GM21515 (cell line): ENCODE measurements around the gene FHIP1A.

Source experiments
- ATAC-seq: cut with Tn5 transposase; IDR thresholded peaks from one replicate; pipeline ENCODE4 v1.9.1; 2021; ENCODE audit not compliant: unreplicated experiment

The FHIP1A gene

DNA sequence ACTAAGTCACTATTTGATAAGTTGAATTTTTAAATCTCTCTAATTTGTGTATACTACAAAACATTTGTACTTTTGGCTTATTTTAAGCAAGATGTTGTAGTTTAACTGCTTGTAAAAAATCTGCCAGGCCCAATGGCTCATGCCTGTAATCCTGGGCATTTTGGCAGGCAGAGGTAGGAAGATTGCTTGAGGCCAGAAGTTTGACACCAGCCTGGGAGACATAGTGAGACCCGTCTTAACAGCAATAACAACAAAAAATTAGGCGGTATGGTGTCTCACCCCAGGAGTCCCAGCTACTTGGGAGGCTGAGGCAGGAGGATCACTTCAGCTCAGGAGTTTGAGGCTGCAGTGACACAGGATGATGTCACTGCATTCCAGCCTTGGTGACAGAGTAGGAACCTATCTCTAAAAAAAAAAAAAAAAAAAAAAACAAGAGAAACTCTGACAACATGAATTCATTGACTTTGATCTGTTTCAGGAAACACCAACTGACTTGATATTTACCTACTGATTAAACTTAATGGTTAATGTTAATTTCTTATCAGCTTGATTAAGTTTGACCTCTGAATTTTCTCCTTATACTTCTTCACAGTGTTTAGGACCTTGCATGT lies 8.9 kb downstream of the FHIP1A start:
- no peak for ATAC-seq

DNA sequence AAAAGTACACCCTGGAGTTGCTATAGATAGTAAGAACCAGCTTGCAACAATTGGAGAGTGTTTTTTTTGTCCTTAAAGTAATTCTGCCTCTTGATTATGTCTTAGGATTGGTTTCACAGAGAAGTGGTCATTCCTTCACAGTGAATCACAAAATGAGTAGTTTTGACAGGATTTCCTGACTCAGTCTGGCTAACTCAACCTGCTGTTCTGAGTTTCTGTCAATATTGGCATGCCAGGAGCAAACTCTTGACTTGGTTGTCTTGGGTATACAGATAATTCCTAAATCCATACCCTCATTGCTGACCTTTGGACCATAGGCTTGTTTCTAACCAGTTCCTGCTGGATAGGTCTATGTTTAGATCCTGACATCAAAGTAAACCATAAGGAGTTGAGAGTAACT lies 9.4 kb downstream of the FHIP1A start:
- ATAC-seq: no peak

DNA sequence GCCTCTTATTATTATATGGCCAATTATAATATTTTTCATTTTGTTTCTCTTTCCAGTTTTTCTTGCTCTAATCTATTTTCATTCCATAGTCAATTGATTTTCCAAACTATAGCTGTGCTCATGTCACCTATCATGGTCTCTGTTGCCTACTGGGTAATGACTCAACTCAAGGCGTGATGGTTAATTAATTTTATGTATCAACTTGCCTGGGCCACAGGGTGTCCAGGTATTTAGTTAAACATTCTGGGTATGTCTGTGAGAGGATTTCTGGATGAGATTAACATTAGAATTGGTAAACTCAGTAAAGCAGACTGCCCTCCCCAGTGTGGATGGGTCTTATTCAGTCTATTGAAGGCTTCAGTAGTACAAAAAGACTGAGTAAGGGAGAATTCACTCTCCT lies 9.9 kb downstream of the FHIP1A start:
- ATAC-seq: no peak

DNA sequence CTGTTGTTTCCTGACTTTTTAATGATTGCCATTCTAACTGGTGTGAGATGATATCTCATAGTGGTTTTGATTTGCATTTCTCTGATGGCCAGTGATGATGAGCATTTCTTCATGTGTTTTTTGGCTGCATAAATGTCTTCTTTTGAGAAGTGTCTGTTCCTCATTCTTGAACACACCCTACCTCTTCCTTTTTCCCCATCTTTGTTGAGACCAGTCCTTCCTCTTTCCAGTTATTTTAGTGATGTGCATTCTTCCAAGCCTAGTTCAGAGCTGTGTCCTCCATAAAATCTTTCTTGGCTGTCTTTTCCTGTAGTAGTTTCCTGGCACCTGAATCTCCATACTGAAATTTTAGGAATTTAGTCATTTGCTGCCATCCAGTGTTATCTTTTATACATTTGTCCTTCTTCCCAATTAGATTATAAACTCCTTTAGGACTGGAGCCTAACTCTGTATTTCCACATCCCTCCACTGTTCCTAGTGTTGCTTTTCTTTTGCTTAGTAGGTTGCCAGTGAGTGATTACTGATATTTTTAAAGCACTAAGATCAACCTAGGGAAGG lies 11.4 kb downstream of the FHIP1A start:
- no peak for ATAC-seq

DNA sequence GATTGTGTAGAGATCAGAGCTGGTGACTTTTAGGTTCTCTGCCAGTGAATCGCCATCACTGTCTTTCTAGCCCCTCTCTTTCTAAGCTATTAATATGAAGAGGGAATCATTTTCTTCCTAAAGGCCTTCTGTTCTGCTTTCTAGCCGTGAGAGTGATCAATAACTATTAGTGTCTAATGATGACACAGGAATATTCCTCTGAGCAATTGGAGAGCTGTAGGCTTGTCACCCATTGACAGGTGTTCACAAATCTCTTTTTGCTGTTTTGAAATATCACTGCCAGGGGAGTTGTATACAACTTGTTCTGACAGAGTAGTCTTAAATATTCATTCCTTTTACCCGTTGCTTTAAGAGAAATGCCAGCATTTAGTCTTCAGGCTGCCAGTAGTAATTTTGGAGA lies 13.9 kb downstream of the FHIP1A start:
- no peak for ATAC-seq

DNA sequence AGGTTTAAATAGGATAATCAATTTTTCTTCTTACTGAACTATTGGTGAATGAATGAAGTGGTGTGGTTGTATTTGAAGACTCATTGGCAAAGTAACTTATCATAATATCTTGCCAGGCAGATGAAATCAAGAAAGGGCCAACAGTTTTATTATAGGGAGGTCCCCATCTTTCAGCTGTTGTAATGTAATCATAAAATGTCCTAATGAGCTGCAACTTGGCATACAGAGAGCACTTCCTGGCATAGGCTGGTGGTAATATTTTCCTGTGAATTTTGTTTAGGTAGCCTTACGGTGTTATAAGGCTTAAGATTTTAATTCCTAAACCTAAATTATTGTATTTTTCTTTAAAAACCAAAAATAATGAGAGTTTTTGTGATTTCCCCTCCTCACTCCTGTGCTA lies 17.5 kb downstream of the FHIP1A start:
- ATAC-seq: no peak

DNA sequence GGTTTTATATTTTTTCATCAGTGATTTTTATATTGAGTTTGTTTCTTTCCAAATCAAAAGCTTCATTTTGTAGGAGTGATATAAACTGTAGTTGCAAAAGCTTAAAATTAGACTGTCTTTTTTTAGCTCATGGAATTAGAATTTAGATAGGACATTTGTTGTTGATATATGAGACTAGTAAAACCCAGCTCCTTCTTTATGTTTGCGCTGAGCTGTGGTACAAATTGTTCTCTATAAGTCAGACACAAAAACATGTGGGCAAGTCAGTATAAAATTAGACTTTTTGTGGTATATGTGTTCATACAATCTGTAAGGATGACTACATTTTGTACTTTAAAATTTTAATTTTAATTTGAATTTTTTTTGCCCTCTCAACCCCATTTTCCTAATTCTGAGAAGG lies 18.3 kb downstream of the FHIP1A start:
- no peak for ATAC-seq

DNA sequence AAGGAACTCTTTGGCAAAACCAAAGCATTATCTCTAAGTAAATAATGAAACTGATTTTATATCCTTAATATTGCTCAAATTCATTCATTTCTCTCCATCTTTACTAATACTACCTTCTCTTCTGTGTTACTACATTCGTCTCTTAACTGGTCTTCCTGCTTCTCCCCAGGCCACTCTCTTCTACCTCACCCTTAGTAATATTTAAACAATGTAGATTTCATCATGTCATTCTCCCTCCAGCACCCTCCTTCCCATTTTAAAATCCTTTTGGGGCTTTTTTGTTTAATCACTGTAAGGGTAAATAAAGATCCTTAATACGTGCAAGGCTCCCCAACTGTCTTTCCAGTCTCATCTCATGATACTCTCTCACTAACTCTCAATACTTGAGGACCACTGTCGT lies 19.4 kb downstream of the FHIP1A start:
- no peak for ATAC-seq

DNA sequence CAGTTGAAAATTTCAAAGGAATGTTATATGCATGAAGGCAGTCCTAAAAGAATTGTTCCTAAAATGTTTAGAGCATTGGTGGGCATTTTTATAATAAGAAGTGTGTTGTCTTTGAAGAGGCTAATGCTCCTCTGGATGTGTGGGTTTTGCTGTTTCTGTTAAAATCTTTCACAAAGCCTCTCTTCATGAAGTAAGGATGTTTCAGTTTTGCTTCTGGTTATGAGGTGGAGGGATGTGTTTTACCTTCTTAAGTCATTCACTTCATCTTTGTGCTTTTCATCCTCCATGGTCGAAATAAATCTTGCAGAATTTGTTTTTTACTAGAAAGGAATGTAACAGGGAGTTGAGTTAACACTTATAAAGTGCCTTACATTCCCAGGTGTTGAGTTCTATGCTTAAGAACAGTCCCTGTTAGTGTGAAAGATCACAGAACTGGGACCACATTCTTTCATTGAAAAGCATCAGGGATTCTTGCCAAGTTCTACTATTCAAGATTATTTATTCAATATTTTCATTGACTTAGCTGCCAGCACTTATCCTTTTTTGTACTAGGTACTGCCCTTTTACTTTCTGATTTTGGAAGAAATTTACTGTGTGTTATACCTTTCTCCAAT lies 21.1 kb downstream of the FHIP1A start:
- peak; percentile 69 for ATAC-seq

DNA sequence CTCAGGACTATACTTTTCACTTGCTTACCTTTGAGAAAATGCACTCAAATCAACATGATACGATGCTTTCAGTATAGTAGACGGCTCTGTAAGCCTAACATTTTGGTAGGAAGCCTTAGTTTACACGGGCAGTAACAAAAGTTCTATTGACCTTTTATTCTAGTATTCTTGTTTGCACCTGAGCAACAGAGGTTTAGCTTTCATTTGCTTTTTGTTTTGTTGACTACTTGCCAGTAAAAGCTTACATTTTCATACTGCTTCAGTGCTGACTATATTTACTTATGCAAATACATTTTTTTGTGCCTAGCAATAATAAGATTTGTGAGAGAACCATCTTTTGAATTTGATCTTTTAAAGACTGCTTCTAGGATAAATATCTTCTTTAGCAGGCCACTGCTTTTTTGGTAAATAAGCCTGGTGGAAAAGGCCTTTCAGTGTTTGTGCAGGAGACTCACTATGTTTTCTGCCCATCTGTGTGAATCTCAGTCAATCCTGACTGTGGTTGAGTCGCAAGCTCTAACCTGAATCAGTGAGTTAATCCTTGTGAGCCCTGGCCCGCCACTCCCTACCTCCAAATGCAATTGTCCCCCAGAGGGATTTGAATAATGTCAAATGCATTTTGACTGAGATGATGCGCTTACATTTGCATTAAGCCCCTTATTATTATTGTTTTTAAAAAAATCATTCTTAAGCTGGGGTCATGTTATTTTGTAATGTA lies 21.9 kb downstream of the FHIP1A start:
- no peak for ATAC-seq

DNA sequence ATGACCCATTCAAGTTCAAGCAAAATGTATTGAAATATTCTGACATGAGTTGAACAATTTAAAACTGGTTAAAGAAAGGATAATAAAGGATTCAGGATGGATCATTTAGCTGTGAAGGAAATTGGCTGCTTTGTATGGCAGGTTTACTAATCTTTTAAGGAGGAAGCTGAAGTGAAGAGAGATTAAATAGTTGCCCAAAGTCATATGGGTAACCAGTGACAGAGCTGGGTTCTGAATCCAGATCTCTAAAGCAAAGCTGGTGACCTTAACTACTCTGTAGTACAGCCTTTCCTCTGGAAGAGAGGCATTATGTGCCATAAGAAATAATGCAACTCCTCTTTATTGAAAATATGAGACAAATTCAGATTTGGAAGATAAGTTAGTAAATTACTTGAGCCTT lies 22.8 kb downstream of the FHIP1A start:
- ATAC-seq: no peak

DNA sequence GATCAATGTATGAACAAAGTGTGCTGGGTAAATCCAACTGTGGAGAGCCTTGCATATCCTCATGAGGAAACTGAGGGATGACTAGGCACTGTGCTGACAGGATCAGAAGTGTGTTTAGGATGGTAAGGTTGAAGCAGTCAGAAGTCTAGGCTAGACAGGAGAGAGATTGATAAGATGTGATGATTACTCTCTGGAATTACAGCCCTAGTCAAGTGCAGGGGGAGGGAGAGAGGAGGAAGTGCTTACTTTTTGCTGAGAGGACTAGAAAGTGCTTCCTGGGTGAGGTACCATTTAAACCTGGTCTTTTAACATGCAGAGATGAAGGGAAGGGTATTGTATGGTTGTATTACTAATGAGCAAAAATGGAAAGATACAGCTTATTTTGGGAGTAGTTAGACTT lies 23.7 kb downstream of the FHIP1A start:
- ATAC-seq: no peak

DNA sequence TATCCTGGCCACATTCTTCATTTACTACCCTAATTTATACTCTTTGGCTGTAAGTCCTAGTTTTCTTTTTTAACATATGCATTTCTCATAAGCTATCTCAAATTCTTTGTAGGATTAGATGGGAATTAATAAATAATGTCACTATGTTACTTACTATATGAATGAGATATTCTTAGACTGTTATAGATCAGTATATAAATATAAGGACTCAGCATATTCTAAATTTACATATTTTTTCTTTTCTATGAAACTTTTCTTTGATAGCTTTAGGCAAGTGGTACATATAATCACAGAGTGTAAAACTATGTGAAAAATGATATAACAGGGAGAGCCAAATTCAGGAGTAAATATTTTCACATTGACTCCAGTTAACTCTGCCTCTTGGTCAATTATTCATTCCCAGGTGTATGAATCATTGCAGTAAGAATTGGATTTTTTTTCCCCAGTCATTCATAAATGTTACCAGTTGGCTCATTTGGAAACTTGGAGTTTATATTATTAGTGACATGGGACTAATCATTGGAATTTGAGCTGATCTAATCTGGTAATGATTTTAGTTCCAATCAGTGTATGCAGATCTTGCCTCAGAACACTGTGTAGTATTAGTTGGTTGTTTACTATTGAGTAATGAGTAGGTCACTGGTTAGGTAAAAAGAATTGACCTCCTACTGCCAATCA lies 25.3 kb downstream of the FHIP1A start:
- no peak for ATAC-seq

DNA sequence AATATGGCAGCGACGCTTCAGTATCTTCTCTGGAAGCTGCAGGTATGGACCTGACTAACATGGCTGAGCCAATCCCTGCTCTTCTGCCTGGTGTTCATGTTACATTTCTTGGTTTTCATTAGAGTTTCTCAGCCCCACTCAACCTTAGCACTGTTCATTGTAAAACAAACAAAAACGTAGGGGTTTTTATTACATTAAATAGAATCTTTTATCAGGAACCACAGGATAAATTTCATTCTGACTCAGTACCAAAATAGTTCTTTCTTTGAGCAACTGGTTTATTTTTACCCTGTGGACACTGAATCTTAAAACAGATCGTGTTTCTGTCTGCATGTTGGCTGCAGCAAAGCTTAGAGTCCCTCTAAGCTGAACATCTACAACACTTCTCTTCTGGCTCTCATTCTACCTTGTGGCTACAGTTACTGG lies 27.1 kb downstream of the FHIP1A start:
- no peak for ATAC-seq

DNA sequence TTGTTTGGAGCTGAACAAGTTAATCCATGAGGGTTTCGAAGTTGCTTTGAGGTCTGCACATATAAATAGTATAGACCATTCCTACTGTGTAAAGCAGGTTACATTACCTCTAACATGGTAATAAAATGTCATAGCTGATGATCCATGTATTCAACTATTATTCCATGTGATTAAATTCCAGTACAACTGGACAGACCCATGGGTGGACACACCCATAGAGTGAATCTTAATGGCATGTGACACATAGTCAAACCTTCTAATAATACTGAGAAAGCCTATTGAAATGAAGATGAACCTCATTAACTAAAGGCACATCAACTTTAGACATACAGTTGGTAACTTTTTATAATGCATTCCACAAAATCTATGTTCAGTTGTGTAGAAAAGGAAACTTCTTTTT lies 28.5 kb downstream of the FHIP1A start:
- no peak for ATAC-seq

DNA sequence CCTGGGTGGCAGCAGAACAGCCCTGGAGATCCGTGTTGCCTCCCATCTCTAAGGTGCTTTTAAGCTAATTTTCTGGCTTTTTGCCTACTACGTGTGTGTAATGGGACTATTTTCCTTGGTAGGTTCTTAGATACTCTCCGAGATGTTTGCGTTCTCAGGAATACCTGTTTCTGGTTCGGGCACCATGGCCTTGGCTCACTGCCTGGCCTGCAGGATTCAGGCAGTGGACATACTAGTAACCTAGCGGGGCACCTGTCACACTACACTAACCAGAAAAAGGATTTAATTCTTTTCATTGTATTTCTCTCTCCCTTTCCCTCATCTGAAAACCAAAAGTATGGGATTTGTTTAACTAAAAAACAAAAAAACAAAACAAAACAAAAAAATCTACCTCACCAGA lies 29.2 kb downstream of the FHIP1A start:
- no peak for ATAC-seq

DNA sequence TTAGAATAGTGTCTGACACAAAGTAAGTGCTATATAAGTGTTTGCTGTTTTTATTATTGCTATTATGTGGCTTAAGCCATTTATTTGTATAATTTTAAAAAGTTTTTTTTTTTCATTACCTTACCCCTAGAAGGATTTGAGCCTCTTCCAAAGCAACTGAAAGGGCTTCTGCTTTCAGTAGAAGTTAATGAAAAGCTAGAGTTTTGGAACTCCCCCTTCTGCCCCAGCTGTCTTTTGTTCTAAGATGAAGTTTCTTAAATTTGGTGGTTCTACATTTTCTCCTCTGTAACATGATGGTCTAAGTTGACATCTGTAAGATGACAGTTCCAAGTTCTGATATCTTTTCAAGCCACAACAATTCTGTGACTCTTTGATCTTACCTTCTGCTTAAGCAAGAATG lies 30.3 kb downstream of the FHIP1A start:
- ATAC-seq: no peak

DNA sequence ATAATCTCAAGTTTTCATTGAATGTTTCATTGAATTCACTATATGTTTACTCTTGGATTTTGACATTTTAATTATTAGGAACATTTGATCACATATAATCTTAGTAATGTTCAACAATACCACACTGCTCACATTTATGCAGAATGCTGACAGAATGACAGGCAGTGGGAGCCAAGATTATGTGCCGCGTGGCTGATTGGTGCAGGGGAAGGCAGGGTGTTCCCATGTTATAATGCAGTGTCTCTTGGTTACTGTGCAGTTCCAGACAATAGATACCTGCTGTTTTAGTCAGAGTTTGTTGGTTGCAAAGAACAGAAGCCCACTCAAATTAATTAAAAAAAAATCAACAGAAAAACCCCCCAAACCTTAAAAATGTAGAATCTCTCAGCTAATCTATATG lies 33.0 kb downstream of the FHIP1A start:
- ATAC-seq: no peak

DNA sequence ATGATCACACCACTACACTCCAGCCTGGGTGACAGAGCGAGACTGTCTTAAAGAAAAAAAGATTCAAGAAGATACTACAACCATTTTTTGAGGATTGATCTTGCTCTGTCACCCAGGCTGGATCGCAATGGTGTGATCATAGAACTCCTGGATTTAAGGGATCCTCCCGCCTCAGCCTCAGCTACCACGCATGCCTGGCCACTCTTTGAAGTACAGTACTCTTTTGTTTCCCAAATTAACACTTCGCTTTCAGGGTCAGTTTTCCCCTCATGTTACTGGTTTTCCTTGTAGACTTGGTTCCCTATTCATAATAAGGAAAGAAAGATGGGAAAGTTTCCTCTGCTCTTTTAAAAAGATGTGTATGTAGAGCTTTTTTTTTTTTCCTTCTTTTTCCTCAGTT lies 34.3 kb downstream of the FHIP1A start:
- no peak for ATAC-seq

DNA sequence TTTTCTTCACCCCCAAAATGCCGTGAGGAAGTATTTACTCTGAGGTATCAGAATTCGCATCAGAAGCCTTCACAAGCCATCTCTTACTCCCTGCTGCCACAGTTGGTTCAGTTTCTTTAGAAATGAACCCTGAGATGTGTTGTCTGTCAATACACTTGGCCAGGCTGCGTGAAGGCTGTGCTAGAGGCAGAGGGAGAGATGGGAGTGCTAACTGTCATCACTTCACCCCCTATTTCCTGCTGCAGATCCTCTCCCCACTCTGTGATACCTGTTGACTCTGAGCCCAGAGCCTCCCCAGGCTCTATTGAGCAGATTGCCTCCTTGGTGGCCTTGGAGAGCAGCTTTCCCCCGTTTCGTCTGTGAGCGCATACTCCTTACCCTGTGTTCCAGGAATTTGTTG lies 34.8 kb downstream of the FHIP1A start:
- ATAC-seq: no peak

DNA sequence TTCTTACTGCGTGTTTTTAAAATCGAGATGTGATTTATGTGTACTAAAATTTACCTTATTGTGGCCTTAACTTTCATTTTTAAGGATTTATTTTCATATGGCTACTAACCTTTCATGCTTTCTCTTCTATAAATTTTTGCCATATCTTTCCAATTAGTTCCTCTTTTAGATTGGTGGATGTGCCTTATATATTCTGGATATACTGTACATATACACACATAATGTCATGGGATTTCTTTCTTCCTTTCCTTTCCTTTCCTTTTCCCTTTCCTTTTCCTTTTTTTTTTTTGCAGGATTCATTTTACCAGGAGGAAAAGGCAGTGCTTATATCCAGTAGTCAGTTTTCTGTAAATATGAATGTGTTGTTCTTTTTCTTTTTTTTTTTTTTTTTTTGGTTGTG lies 37.2 kb downstream of the FHIP1A start:
- no peak for ATAC-seq

DNA sequence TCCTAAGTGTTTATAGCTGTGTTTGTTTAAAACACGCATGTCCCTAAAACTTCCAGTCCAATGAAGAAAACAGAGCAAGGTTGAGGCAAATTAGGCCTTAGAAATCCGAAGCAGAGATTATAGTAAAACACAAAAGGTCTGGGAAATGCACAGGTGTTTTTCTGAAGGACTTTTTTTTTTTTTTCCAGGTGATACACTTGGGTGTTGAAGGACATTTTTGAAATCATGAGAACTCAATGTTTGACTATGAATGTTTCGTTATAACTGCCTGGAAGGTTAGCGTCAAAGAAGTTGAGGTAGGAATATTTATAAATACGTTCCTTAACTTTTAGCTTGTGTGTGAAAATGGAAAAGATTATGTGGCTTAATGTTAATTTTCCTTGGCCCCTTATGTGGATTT lies 45.5 kb downstream of the FHIP1A start:
- no peak for ATAC-seq
